ENCODE measurements around the gene ERICH6B.

The ERICH6B gene

GRCh38 chr13:45518525-45519245 is 96.9 kb downstream of the ERICH6B start:
- Histone ChIP-seq H2AFZ (ENCODE audit: low read depth, low read length, severe bottlenecking) (no peak overlapping the region), H3K4me2 (ENCODE audit: low read depth, low read length, poor library complexity, severe bottlenecking) (no peak overlapping the region), H3K27me3 (ENCODE audit: low read length) (no peaks in the 10 kb centered on the region), H3F3A (ENCODE audit: insufficient read depth) (no peaks in the 10 kb centered on the region), H3K27ac (ENCODE audit: low read depth, low read length) (no peak overlapping the region), H3K36me3 (ENCODE audit: low read length) (peaks cover 24% of the 10 kb centered on the region), H3K79me2 (ENCODE audit: insufficient read depth, low read length) (no peaks in the 10 kb centered on the region), H3K4me3 (ENCODE audit: insufficient read depth, low read length, poor library complexity, severe bottlenecking) (no peak overlapping the region), H3K9me2 (replicated peaks; ENCODE audit: insufficient read depth, low read length) (no peaks in the 10 kb centered on the region), H4K20me1 (ENCODE audit: low read depth, low read length) (no peaks in the 10 kb centered on the region), H3K9me3 (ENCODE audit: insufficient read depth, low read length) (no peaks in the 10 kb centered on the region), H3K9ac (ENCODE audit: low read length) (no peak overlapping the region)
- no peak for TF ChIP-seq EZH2phosphoT487 (conservative IDR thresholded peaks at IDR 0.05; ENCODE audit: low read length)
- TF ChIP-seq, protein P1, sequence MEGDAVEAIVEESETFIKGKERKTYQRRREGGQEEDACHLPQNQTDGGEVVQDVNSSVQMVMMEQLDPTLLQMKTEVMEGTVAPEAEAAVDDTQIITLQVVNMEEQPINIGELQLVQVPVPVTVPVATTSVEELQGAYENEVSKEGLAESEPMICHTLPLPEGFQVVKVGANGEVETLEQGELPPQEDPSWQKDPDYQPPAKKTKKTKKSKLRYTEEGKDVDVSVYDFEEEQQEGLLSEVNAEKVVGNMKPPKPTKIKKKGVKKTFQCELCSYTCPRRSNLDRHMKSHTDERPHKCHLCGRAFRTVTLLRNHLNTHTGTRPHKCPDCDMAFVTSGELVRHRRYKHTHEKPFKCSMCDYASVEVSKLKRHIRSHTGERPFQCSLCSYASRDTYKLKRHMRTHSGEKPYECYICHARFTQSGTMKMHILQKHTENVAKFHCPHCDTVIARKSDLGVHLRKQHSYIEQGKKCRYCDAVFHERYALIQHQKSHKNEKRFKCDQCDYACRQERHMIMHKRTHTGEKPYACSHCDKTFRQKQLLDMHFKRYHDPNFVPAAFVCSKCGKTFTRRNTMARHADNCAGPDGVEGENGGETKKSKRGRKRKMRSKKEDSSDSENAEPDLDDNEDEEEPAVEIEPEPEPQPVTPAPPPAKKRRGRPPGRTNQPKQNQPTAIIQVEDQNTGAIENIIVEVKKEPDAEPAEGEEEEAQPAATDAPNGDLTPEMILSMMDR (IDR thresholded peaks at IDR 0.05; ENCODE audit: insufficient read depth, low read length, poor library complexity, severe bottlenecking), result no peak

GRCh38 chr13:45516757-45517156 is 98.8 kb downstream of the ERICH6B start:
- Histone ChIP-seq H2AFZ (ENCODE audit: low read depth, low read length, severe bottlenecking) (no peak overlapping the region), H4K20me1 (ENCODE audit: low read depth, low read length) (no peaks in the 10 kb centered on the region), H3K79me2 (ENCODE audit: insufficient read depth, low read length) (no peaks in the 10 kb centered on the region), H3K9ac (ENCODE audit: low read length) (no peak overlapping the region), H3K4me2 (ENCODE audit: low read depth, low read length, poor library complexity, severe bottlenecking) (no peak overlapping the region), H3K27me3 (ENCODE audit: low read length) (no peaks in the 10 kb centered on the region), H3K36me3 (ENCODE audit: low read length) (peaks cover 24% of the 10 kb centered on the region), H3K27ac (ENCODE audit: low read depth, low read length) (no peak overlapping the region), H3K9me3 (ENCODE audit: insufficient read depth, low read length) (no peaks in the 10 kb centered on the region), H3K4me3 (ENCODE audit: insufficient read depth, low read length, poor library complexity, severe bottlenecking) (no peak overlapping the region), H3K9me2 (replicated peaks; ENCODE audit: insufficient read depth, low read length) (no peaks in the 10 kb centered on the region), H3F3A (ENCODE audit: insufficient read depth) (no peaks in the 10 kb centered on the region)
- TF ChIP-seq, protein P1 (IDR thresholded peaks at IDR 0.05; ENCODE audit: insufficient read depth, low read length, poor library complexity, severe bottlenecking), result no peak
- no peak for TF ChIP-seq EZH2phosphoT487 (conservative IDR thresholded peaks at IDR 0.05; ENCODE audit: low read length)

- peaks cover 15% of the 10 kb centered on the region; the same call in 1 of the 2 replicates for H3K36me3 ChIP-seq (ENCODE audit: low read length)
- no peak for TF ChIP-seq EZH2phosphoT487 (conservative IDR thresholded peaks at IDR 0.05; ENCODE audit: low read length)
- TF ChIP-seq, protein P1 (IDR thresholded peaks at IDR 0.05; ENCODE audit: insufficient read depth, low read length, poor library complexity, severe bottlenecking), result no peak
Measured at GRCh38 chr13:45512098-45512496, 103.4 kb downstream of the ERICH6B start.

More at GRCh38 chr13:45512098-45512496, 103.4 kb downstream of the ERICH6B start:
- no peak overlapping the region for H3K4me3 ChIP-seq (ENCODE audit: insufficient read depth, low read length, poor library complexity, severe bottlenecking)
- H3F3A ChIP-seq (ENCODE audit: insufficient read depth), result no peaks in the 10 kb centered on the region
- no peaks in the 10 kb centered on the region for H3K9me2 ChIP-seq (replicated peaks; ENCODE audit: insufficient read depth, low read length)
- no peaks in the 10 kb centered on the region for H3K27me3 ChIP-seq (ENCODE audit: low read length)
- H3K79me2 ChIP-seq (ENCODE audit: insufficient read depth, low read length), result no peaks in the 10 kb centered on the region
- no peaks in the 10 kb centered on the region for H3K9me3 ChIP-seq (ENCODE audit: insufficient read depth, low read length)
- H2AFZ ChIP-seq (ENCODE audit: low read depth, low read length, severe bottlenecking), result no peak overlapping the region
- H3K27ac ChIP-seq (ENCODE audit: low read depth, low read length), result no peak overlapping the region
- no peak overlapping the region for H3K4me2 ChIP-seq (ENCODE audit: low read depth, low read length, poor library complexity, severe bottlenecking)
- no peak overlapping the region for H3K9ac ChIP-seq (ENCODE audit: low read length)
- no peaks in the 10 kb centered on the region for H4K20me1 ChIP-seq (ENCODE audit: low read depth, low read length)

Measured in SU-DHL-6 (cell line).